Natural killer cell (primary cell): ENCODE results near the gene AKAP8. TPM values are rescaled to one million over a fixed set of nuclear protein-coding genes. Genes with fewer than 3 reads are reported as not detected.
A peak's percentile ranks its signal among the peaks of the same experiment; 100 is the strongest.

ENCODE experiments used
- ATAC-seq, 3 donors: fragments of 150-1000 bp in 2 of 3; fragments of 200-7000 bp in 1 of 3; cut with Tn5 transposase; 1 replicate in 1 of 3; 2 replicates in 2 of 3; pipeline ENCODE4 v1.10.0; 2021; ENCODE audit warnings: mild to moderate bottlenecking in 2 of 3, moderate library complexity in 2 of 3
- DNase-seq, 2 donors: peaks; one replicate each; pipeline versions ENCODE4 v3.0.0 to v3.0.0-alpha.2; 2013 to 2021; ENCODE audit warnings: mixed read lengths in 1 of 2
- H3K27ac ChIP-seq: one replicate; pipeline ENCODE4 v1.5.1; 2013; ENCODE audit warnings: mild to moderate bottlenecking, low read length
- H3K27me3 ChIP-seq: one replicate; pipeline ENCODE4 v1.6.1; 2013; ENCODE audit warnings: low read length; ENCODE audit not compliant: control insufficient read depth, insufficient read depth
- H3K36me3 ChIP-seq: one replicate; pipeline ENCODE4 v1.6.1; 2013; ENCODE audit warnings: low read length; ENCODE audit not compliant: control insufficient read depth, insufficient read depth
- H3K4me1 ChIP-seq: one replicate; pipeline ENCODE4 v1.6.1; 2013; ENCODE audit warnings: low read length; ENCODE audit not compliant: control insufficient read depth, insufficient read depth
- H3K4me3 ChIP-seq: one replicate; pipeline ENCODE4 v1.5.1; 2013; ENCODE audit warnings: low read length
- H3K9me3 ChIP-seq: one replicate; pipeline ENCODE4 v1.6.1; 2013; ENCODE audit warnings: low read length; ENCODE audit not compliant: control insufficient read depth, insufficient read depth
- H3K27ac Mint-ChIP-seq, 2 donors: one replicate each; pipeline ENCODE4 v1.8.0; 2022; ENCODE audit warnings: mild to moderate bottlenecking in 2 of 2, mixed read lengths in 2 of 2, moderate library complexity in 1 of 2
- H3K27me3 Mint-ChIP-seq, 2 donors: one replicate each; pipeline ENCODE4 v1.8.0; 2022; ENCODE audit warnings: low read depth in 2 of 2, mixed read lengths in 2 of 2
- H3K36me3 Mint-ChIP-seq: one replicate; pipeline ENCODE4 v1.8.0; 2022; ENCODE audit warnings: mixed read lengths
- H3K4me1 Mint-ChIP-seq, 2 donors: one replicate each; pipeline ENCODE4 v1.8.0; 2022; ENCODE audit warnings: mixed read lengths in 2 of 2
- H3K4me3 Mint-ChIP-seq: one replicate; pipeline ENCODE4 v1.8.0; 2022; ENCODE audit warnings: mild to moderate bottlenecking, moderate library complexity, mixed read lengths
- H3K9me3 Mint-ChIP-seq, 2 donors: one replicate each; pipeline ENCODE4 v1.8.0; 2022; ENCODE audit warnings: mixed read lengths in 2 of 2
- WGBS: methylation state at CpG from one replicate; pipeline ENCODE4 v1.1.7; 2013; ENCODE audit warnings: missing lambda C conversion rate; ENCODE audit not compliant: insufficient coverage; 5-methylcytosine and 5-hydroxymethylcytosine counted together
- intact Hi-C: fragments of 100-400 bp; cut with micrococcal nuclease; formaldehyde crosslinking; loops from one replicate; pipeline ENCODE4 v1.14.2; 2022
- total RNA-seq, 4 donors: library from RNA; stranded (reverse); fragments of 120-200 nt in 1 of 4; gene quantifications; one replicate each; pipeline versions ENCODE4 v1.2.3 to v1.2.4, GENCODE V29; 2013 to 2022
- TF ChIP-seq, protein P1 (sequence below): fragments of 200-600 bp; IDR thresholded peaks from one replicate; pipeline ENCODE4 v1.8.0; 2022; ENCODE audit warnings: antibody characterized with exemption

Gene AKAP8
- total RNA-seq, 3 donors from 2014 or later (not counting 1 experiment from before 2014, with no cell fraction given), result 65.3 to 87.6 (median 76.9) TPM

DNA sequence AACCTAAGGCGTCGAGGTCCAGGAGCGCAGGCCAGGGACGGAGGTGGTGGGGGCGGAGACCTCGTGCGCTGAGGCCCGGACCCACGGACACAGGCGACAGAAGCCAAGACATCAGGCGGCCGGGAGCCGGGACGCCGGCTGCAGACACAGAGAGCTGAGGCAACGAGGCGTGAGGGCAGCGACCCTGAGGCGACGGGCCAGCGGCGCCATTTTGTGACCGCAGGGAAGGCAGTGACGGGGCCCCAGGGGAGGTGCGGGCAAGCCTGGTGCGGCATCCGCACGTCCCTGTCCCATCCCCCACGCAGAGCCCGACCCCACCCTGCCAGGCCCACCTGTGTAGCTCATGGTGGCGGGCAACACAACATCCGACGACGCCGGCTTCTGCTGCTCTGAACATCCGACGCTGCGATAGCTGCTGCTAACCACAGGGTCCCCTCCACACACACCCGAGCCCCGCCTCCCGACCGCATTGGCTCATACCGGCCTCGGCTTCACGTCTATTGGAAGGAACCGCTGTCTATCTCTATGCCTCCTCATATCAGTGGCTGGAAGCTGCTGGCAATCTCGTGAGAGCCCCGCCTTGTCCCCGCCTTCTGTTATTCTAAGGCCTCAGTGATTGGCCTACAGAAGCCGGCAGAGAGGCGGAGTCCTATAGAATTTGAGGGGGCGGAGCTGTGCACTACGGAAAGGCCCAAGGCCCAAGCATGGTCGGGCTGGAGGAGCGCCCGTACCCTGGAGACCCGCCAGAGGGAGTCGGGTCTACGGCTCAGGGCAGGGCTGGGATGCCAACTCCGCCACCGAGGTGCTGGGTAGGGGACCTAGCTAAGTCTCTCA, 39.2 kb upstream of the AKAP8 start, which contains the start of gene AKAP8L:
Gene AKAP8L, minus strand, starts transcription at position 410 of the 834 bp plus-strand sequence. Its CDS starts 65 bp downstream, at position 345.
- H3K4me3 ChIP-seq, result peak within 1 kb of the TSS; percentile 86
- peak within 1 kb of the TSS; percentile 95 for H3K4me3 Mint-ChIP-seq
- TF ChIP-seq, protein P1, sequence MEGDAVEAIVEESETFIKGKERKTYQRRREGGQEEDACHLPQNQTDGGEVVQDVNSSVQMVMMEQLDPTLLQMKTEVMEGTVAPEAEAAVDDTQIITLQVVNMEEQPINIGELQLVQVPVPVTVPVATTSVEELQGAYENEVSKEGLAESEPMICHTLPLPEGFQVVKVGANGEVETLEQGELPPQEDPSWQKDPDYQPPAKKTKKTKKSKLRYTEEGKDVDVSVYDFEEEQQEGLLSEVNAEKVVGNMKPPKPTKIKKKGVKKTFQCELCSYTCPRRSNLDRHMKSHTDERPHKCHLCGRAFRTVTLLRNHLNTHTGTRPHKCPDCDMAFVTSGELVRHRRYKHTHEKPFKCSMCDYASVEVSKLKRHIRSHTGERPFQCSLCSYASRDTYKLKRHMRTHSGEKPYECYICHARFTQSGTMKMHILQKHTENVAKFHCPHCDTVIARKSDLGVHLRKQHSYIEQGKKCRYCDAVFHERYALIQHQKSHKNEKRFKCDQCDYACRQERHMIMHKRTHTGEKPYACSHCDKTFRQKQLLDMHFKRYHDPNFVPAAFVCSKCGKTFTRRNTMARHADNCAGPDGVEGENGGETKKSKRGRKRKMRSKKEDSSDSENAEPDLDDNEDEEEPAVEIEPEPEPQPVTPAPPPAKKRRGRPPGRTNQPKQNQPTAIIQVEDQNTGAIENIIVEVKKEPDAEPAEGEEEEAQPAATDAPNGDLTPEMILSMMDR, result peak; percentile 81
- peaks cover 25% of the 10 kb centered on the region for H3K4me1 ChIP-seq
- no peaks in the 10 kb centered on the region for H3K27me3 ChIP-seq
- intact Hi-C loops, result loop anchor here (1.0 kb wide), 4 partner anchors 39 to 138 kb away; partner anchors contain the start of genes AKAP8 and RASAL3
- no peaks in the 10 kb centered on the region for H3K9me3 ChIP-seq
- no peaks in the 10 kb centered on the region for H3K36me3 Mint-ChIP-seq
- H3K9me3 Mint-ChIP-seq, result no peaks in the 10 kb centered on the region
- ATAC-seq (peak; percentile 91 to 98 (median 93)), DNase-seq (peak; percentile 99)
- H3K4me1 Mint-ChIP-seq, result peaks cover 42 to 45% of the 10 kb centered on the region in 2 donors
- peaks cover 13% of the 10 kb centered on the region for H3K36me3 ChIP-seq
- 0% methylated on average over 61 of the region's 61 CpGs for WGBS
- peak within 1 kb of the TSS; percentile 91 to 98 for H3K27ac Mint-ChIP-seq
- H3K27ac ChIP-seq, result peak within 1 kb of the TSS; percentile 50
- no peaks in the 10 kb centered on the region for H3K27me3 Mint-ChIP-seq

DNA sequence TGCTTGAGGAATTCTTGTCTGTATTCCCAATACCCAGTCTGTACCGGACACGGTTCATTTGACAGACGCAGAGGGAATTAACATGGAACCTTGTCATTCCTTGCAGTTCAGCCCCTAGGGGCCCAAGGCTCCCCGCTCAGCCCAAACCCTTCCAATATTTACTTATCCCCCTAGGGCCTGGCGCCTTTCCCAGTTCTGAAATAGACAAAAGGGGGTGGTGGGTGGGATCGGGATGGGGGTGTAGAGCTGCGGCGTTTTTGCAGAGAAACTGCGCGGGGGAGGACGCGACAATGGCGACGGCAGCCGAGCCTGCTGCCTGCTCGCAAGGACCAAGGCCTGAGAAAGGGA, 38.6 kb upstream of the AKAP8 start:
- peaks cover 7% of the 10 kb centered on the region for H3K36me3 ChIP-seq
- Mint-ChIP-seq H3K4me3 (peak overlapping the region; percentile 95), H3K27me3 (no peaks in the 10 kb centered on the region), H3K4me1 (peaks cover 42 to 45% of the 10 kb centered on the region in 2 donors), H3K27ac (peak overlapping the region; percentile 91 to 98), H3K9me3 (no peaks in the 10 kb centered on the region), H3K36me3 (no peaks in the 10 kb centered on the region)
- H3K27me3 ChIP-seq, result no peaks in the 10 kb centered on the region
- under 1% methylated on average over 15 of the region's 16 CpGs for WGBS
- no peaks in the 10 kb centered on the region for H3K9me3 ChIP-seq
- no peak for DNase-seq
- peak overlapping the region; percentile 50 for H3K27ac ChIP-seq
- TF ChIP-seq, protein P1, result no peak
- peak overlapping the region; percentile 86 for H3K4me3 ChIP-seq
- no peak for ATAC-seq
- intact Hi-C loops, result no loop called here
- H3K4me1 ChIP-seq, result peaks cover 28% of the 10 kb centered on the region

DNA sequence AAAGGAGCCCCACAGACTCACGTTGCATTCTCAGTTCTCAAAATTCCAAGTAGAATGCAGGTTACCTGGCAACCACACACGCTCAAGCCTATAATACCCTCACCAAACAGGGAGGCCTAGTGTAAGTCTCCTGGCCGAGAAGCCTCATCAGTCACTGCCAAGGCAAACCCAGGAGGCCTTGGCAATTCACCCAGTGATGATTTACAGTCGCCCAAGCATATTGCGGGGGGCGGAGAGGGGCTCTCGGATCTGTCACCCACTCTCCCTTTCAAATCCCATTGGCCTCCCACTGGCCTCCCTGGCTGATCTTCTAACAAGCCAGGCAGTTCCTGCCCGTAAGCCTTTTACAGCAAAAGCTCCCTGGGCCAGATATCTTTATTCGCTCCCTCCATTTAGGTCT, 38.1 kb upstream of the AKAP8 start:
- H3K4me1 ChIP-seq, result peaks cover 28% of the 10 kb centered on the region
- H3K27ac ChIP-seq, result peak overlapping the region; percentile 50
- Mint-ChIP-seq H3K27ac (peak overlapping the region; percentile 91 to 98), H3K4me1 (peaks cover 46 to 50% of the 10 kb centered on the region in 2 donors), H3K4me3 (peak overlapping the region; percentile 95), H3K9me3 (no peaks in the 10 kb centered on the region), H3K27me3 (no peaks in the 10 kb centered on the region), H3K36me3 (no peaks in the 10 kb centered on the region)
- TF ChIP-seq, protein P1, result no peak
- DNase-seq (no peak), ATAC-seq (no peak)
- peaks cover 2% of the 10 kb centered on the region for H3K36me3 ChIP-seq
- intact Hi-C loops, result no loop called here
- peak overlapping the region; percentile 86 for H3K4me3 ChIP-seq
- no peaks in the 10 kb centered on the region for H3K9me3 ChIP-seq
- WGBS, result 11% methylated on average over 9 of the region's 9 CpGs
- no peaks in the 10 kb centered on the region for H3K27me3 ChIP-seq
